ENCODE measurements around the gene TMEM179B.

TMEM179B gene

GRCh38 chr11:62835336-62835735 is 48.1 kb downstream of the TMEM179B start:
- DNase-seq, result no peak

- DNase-seq, result peak; percentile 92
These were observed 52.1 kb downstream of the TMEM179B start, which contains the start of gene WDR74 for GRCh38 chr11:62839050-62839945. TSS of gene WDR74 (minus strand) at chr11:62839590. CDS start at chr11:62839570, 20 bp downstream.

Measured in activated gamma-delta T cell (primary cell).